HepG2 (cell line): ENCODE data around the gene DLG3. TPM values are rescaled to one million over a fixed set of nuclear protein-coding genes. Genes with fewer than 3 reads are reported as not detected.

Source experiments
- ATAC-seq: fragments of 200-7000 bp; cut with Tn5 transposase; 3 replicates; pipeline ENCODE4 v1.9.1; 2020; ENCODE audit warnings: mild to moderate bottlenecking, moderate library complexity
- BruUV-seq: library from RNA; stranded (reverse); fragments of 400-500 nt; replicated peaks from 2 replicates; lab custom pipeline; 2021; lab: Mats Ljungman, UMichigan
- CTCF ChIA-PET: fragments of 300-600 bp; formaldehyde crosslinking; extraction: SDS; loops from one replicate; lab custom pipeline; 2021; ENCODE audit warnings: low total read pairs, inconsistent platforms, low intra/inter-chr PET ratio; lab: Yijun Ruan, JAX
- POLR2A ChIA-PET: fragments of 350-600 bp; sonication (Branson Sonifier 250); formaldehyde crosslinking; loops from one replicate; lab custom pipeline; 2020; ENCODE audit warnings: antibody characterized with exemption, inconsistent platforms; lab: Yijun Ruan, JAX
- DNase-seq: peaks from one replicate; pipeline ENCODE4 v3.0.0-alpha.2; 2015; ENCODE audit warnings: low spot score
- FAIRE-seq: peaks from 3 replicates; lab custom pipeline; 2011; peaks lifted over from hg19 to GRCh38; lab: Jason Lieb, UNC
- H2AFZ ChIP-seq: one replicate; pipeline ENCODE4 v1.6.1; 2011; ENCODE audit warnings: low read length, inconsistent platforms
- H3K27ac ChIP-seq: fragments of 300-600 bp; 3 replicates; pipeline ENCODE4 v1.8.0; 2011; ENCODE audit warnings: mixed run types, mild to moderate bottlenecking, mixed read lengths, low read length, inconsistent platforms; ENCODE audit not compliant: insufficient read depth; ENCODE audit errors: extremely low read length
- H3K27me3 ChIP-seq, 2 experiments: fragments of 200-600 bp in 1 of 2; 2 replicates in 1 of 2; 3 replicates in 1 of 2; pipeline versions ENCODE4 v1.6.0 to v1.8.0; 2011; ENCODE audit warnings: low read length in 2 of 2, mild to moderate bottlenecking in 2 of 2, moderate library complexity in 2 of 2, inconsistent platforms in 1 of 2; ENCODE audit not compliant: insufficient read depth in 2 of 2, control insufficient read depth in 1 of 2
- H3K36me3 ChIP-seq, 2 experiments: fragments of 200-600 bp in 1 of 2; replicated peaks in 1 of 2; 2 replicates in 1 of 2; 3 replicates in 1 of 2; pipeline versions ENCODE4 v1.5.1 to v1.8.0; 2011; ENCODE audit warnings: low read length in 2 of 2, inconsistent platforms in 1 of 2; ENCODE audit not compliant: insufficient read depth in 2 of 2, control insufficient read depth in 1 of 2
- H3K4me1 ChIP-seq: 2 replicates; pipeline ENCODE4 v1.5.1; 2012; ENCODE audit warnings: low read length, inconsistent platforms; ENCODE audit not compliant: insufficient read depth
- H3K4me2 ChIP-seq: 2 replicates; pipeline ENCODE4 v1.6.0; 2011; ENCODE audit warnings: low read depth, low read length, inconsistent platforms
- H3K4me3 ChIP-seq, 3 experiments: fragments of 200-600 bp in 1 of 3; sonication (generic), shearing (Covaris generic) in 1 of 3; replicated peaks in 1 of 3; 2 replicates each; pipeline ENCODE4 v1.5.1; 2011 to 2016; ENCODE audit warnings: low read length in 3 of 3, inconsistent platforms in 2 of 3, low read depth in 2 of 3, mild to moderate bottlenecking in 2 of 3, control low read depth in 1 of 3, mixed read lengths in 1 of 3; ENCODE audit not compliant: insufficient read depth in 1 of 3
- H3K79me2 ChIP-seq: one replicate; pipeline ENCODE4 v1.6.1; 2011; ENCODE audit warnings: low read length, inconsistent platforms; ENCODE audit not compliant: insufficient read depth
- H3K9ac ChIP-seq: 2 replicates; pipeline ENCODE4 v1.6.0; 2011; ENCODE audit warnings: mild to moderate bottlenecking, low read depth, low read length, inconsistent platforms; ENCODE audit not compliant: insufficient read depth
- H3K9me3 ChIP-seq: 2 replicates; pipeline ENCODE4 v1.5.1; 2012; ENCODE audit warnings: mild to moderate bottlenecking, low read length
- H4K20me1 ChIP-seq: 2 replicates; pipeline ENCODE4 v1.6.0; 2011; ENCODE audit warnings: inconsistent platforms, mild to moderate bottlenecking, low read length, moderate library complexity; ENCODE audit not compliant: insufficient read depth
- FLYWCH1 ChIP-seq: sonication (generic); formaldehyde crosslinking; IDR thresholded peaks from 2 replicates; pipeline ENCODE4 v1.8.1; 2023; ENCODE audit warnings: mild to moderate bottlenecking, missing genetic modification reagents
- GPBP1L1 ChIP-seq: sonication (generic); formaldehyde crosslinking; IDR thresholded peaks from 2 replicates; pipeline ENCODE4 v1.5.0; 2020; ENCODE audit warnings: mild to moderate bottlenecking, missing genetic modification reagents
- KLF12 ChIP-seq: sonication (generic); formaldehyde crosslinking; IDR thresholded peaks from 2 replicates; pipeline ENCODE4 v1.4.0; 2020; ENCODE audit warnings: missing genetic modification reagents, borderline replicate concordance
- PBX2 ChIP-seq: IDR thresholded peaks from 2 replicates; pipeline ENCODE4 v1.6.1; 2016; ENCODE audit warnings: control low read depth
- RARA ChIP-seq: IDR thresholded peaks from 2 replicates; pipeline ENCODE4 v1.6.1; 2016; ENCODE audit warnings: missing genetic modification reagents, missing compliant biosample characterization
- ZBTB25 ChIP-seq: IDR thresholded peaks from 2 replicates; pipeline ENCODE4 v1.6.1; 2018; ENCODE audit warnings: missing genetic modification reagents
- ZFP91 ChIP-seq: sonication (generic); formaldehyde crosslinking; IDR thresholded peaks from 2 replicates; pipeline ENCODE4 v1.9.0; 2022; ENCODE audit warnings: missing genetic modification reagents, mild to moderate bottlenecking, borderline replicate concordance
- ZFX ChIP-seq: sonication (generic); formaldehyde crosslinking; IDR thresholded peaks from 2 replicates; pipeline ENCODE4 v1.4.0; 2020; ENCODE audit warnings: mild to moderate bottlenecking, low read depth, missing genetic modification reagents, moderate library complexity
- ZKSCAN1 ChIP-seq: fragments of 150-350 bp; IDR thresholded peaks from 2 replicates; pipeline ENCODE4 v1.6.1; 2014; ENCODE audit warnings: low read length
- ZNF687 ChIP-seq: sonication (generic); formaldehyde crosslinking; IDR thresholded peaks from 2 replicates; pipeline ENCODE4 v1.5.1; 2020; ENCODE audit warnings: mild to moderate bottlenecking, missing genetic modification reagents, moderate library complexity
- WGBS: methylation state at CpG from one replicate; pipeline ENCODE4 v1.1.6; 2017; ENCODE audit warnings: low lambda C conversion rate; 5-methylcytosine and 5-hydroxymethylcytosine counted together
- in situ Hi-C: cut with HindIII; loops from 2 replicates; pipeline ENCODE4 v1.10.0; 2017; ENCODE audit warnings: low pct_unique_long_range_greater_than_20kb; ENCODE audit not compliant: extremely low pct_ligation_motif_present
- intact Hi-C: fragments of 100-400 bp; cut with micrococcal nuclease; formaldehyde crosslinking; loops from one replicate; pipeline ENCODE4 v1.10.0; 2022; ENCODE audit not compliant: unreplicated experiment
- polyA plus RNA-seq, 8 experiments: library from polyadenylated mRNA; depleted of rRNA in 3 of 8; stranded (reverse) in 7 of 8; unstranded in 1 of 8; fragments of >200 nt; fragmentation: Illumina TruSeq in 4 of 8; extraction: Trizol in 4 of 8; gene quantifications; 2 replicates each; pipeline versions ENCODE4 v1.2.1 to v1.2.3, GENCODE V29; 2011 to 2016; ENCODE audit warnings: low read depth in 4 of 8, missing spikeins in 1 of 8, mixed read lengths in 1 of 8; ENCODE audit not compliant: insufficient read depth in 1 of 8
- total RNA-seq, 5 experiments: library from RNA; depleted of rRNA; stranded (reverse); fragments of >200 nt; fragmentation: Illumina TruSeq; extraction: Trizol; gene quantifications; 2 replicates each; pipeline ENCODE4 v1.2.3, GENCODE V29; 2016; ENCODE audit warnings: low read depth in 1 of 5

The DLG3 gene
- total and polyA plus RNA-seq, 2 of the 13 experiments (the other 11 are each of a cell fraction or from before 2014, with no cell fraction given) = 9.9 to 19.4 TPM

GRCh38 chrX:70455366-70456202, 10.9 kb downstream of the DLG3 start:
- DNase-seq (no peak), ATAC-seq (peak; percentile 21), FAIRE-seq (peak; percentile 51)
- WGBS = 4% methylated on average over 22 of the region's 32 CpGs
- Histone ChIP-seq H3K4me2 (peak overlapping the region; percentile 73), H3K27ac (peak overlapping the region; percentile 69), H3K9me3 (no peaks in the 10 kb centered on the region), H3K79me2 (peaks cover 10% of the 10 kb centered on the region), H3K4me1 (peaks cover 24% of the 10 kb centered on the region), H2AFZ (no peak overlapping the region), H3K27me3 (no peaks in the 10 kb centered on the region; a peak in 1 of 5 replicates), H4K20me1 (no peaks in the 10 kb centered on the region), H3K9ac (peak overlapping the region; percentile 77), H3K4me3 (peak overlapping the region; percentile 67 to 84 (median 78)), H3K36me3 (no peaks in the 10 kb centered on the region)
- intact Hi-C loops = loop anchor here (2.0 kb wide), 2 partner anchors 21 to 99 kb away; no protein-coding TSS in a partner anchor
- in situ Hi-C loops = loop anchor here (10.0 kb wide), 1 partner anchor 209 kb away; no protein-coding TSS in a partner anchor
- TF ChIP-seq ZBTB25 (CRISPR knock-in tag) = no peak
- no peak for TF ChIP-seq GPBP1L1
- TF ChIP-seq ZFP91 (CRISPR knock-in tag) = 0 out of 2 replicates have a peak, but pooled peaks have one; percentile 13
- no peak for TF ChIP-seq ZKSCAN1
- no peak for TF ChIP-seq KLF12 (CRISPR knock-in tag)
- TF ChIP-seq ZFX = peak; percentile 50; the same call in 1 of the 2 replicates
- TF ChIP-seq ZNF687 = peak; percentile 39; the same call in 1 of the 2 replicates
- no peak for TF ChIP-seq RARA (CRISPR knock-in tag)
- TF ChIP-seq FLYWCH1 (CRISPR knock-in tag) = no peak
- no peak for TF ChIP-seq PBX2 (CRISPR knock-in tag)
- ChIA-PET POLR2A (no interaction called here), CTCF (interaction anchor here (1.6 kb wide), 1 partner anchor 209 kb away, joined by 9 read pairs; no protein-coding TSS in a partner anchor)
- BruUV-seq = no TSS peak
